Type B pancreatic cell (in vitro differentiated cells): ENCODE results near the gene NPFF. TPM values are rescaled to one million over a fixed set of nuclear protein-coding genes. Genes with fewer than 3 reads are reported as not detected.
A peak's percentile ranks its signal among the peaks of the same experiment; 100 is the strongest.

Experiments
- DNase-seq: peaks from one replicate; pipeline ENCODE4 v3.0.0; 2021; ENCODE audit warnings: mixed read lengths; ENCODE audit not compliant: unreplicated experiment; ENCODE audit errors: extremely low spot score
- H3K27ac Mint-ChIP-seq: 2 replicates; pipeline ENCODE4 v1.8.0; 2021; ENCODE audit warnings: mild to moderate bottlenecking, mixed read lengths
- H3K27me3 Mint-ChIP-seq: 2 replicates; pipeline ENCODE4 v1.8.0; 2021; ENCODE audit warnings: mixed read lengths
- H3K36me3 Mint-ChIP-seq: 2 replicates; pipeline ENCODE4 v1.8.0; 2021; ENCODE audit warnings: mixed read lengths
- H3K4me1 Mint-ChIP-seq: one replicate; pipeline ENCODE4 v1.8.0; 2021; ENCODE audit warnings: mixed read lengths; ENCODE audit not compliant: unreplicated experiment
- H3K4me3 Mint-ChIP-seq: 2 replicates; pipeline ENCODE4 v1.8.0; 2021; ENCODE audit warnings: mild to moderate bottlenecking, mixed read lengths
- H3K9me3 Mint-ChIP-seq: 2 replicates; pipeline ENCODE4 v1.8.0; 2021; ENCODE audit warnings: mixed read lengths
- CTCF ChIP-seq: fragments of 200-600 bp; sonication (generic); conservative IDR thresholded peaks from 2 replicates; pipeline ENCODE4 v1.5.0; 2021; ENCODE audit warnings: antibody characterized with exemption, mild to moderate bottlenecking
- total RNA-seq: library from RNA; stranded (reverse); gene quantifications from 2 replicates; pipeline ENCODE4 v1.2.1, GENCODE V29; 2021; ENCODE audit warnings: low replicate concordance

Gene NPFF
- total RNA-seq, 1 donor from 2014 or later = not detected

GRCh38 chr12:53505555-53506449, 1.5 kb downstream of the NPFF start:
- Mint-ChIP-seq H3K27me3 (no peaks in the 10 kb centered on the region), H3K4me3 (no peak overlapping the region), H3K9me3 (no peaks in the 10 kb centered on the region), H3K27ac (peak overlapping the region; percentile 48), H3K36me3 (no peaks in the 10 kb centered on the region), H3K4me1 (peaks cover 11% of the 10 kb centered on the region)
- TF ChIP-seq CTCF = no peak
- no peak for DNase-seq

- Mint-ChIP-seq H3K27ac (peak overlapping the region; percentile 74), H3K27me3 (no peaks in the 10 kb centered on the region), H3K4me3 (no peak overlapping the region), H3K36me3 (no peaks in the 10 kb centered on the region), H3K4me1 (peaks cover 13% of the 10 kb centered on the region), H3K9me3 (no peaks in the 10 kb centered on the region)
- TF ChIP-seq CTCF = no peak
- DNase-seq = no peak
These were observed 2.2 kb downstream of the NPFF start for GRCh38 chr12:53505086-53505485.

GRCh38 chr12:53504004-53504920, 3.0 kb downstream of the NPFF start:
- Mint-ChIP-seq H3K27me3 (no peaks in the 10 kb centered on the region), H3K4me1 (peaks cover 17% of the 10 kb centered on the region), H3K27ac (peak overlapping the region; percentile 74), H3K9me3 (no peaks in the 10 kb centered on the region), H3K36me3 (no peaks in the 10 kb centered on the region), H3K4me3 (peak overlapping the region; percentile 36)
- DNase-seq = no peak
- TF ChIP-seq CTCF = no peak

- H3K4me1 Mint-ChIP-seq = peaks cover 17% of the 10 kb centered on the region
- no peaks in the 10 kb centered on the region for H3K9me3 Mint-ChIP-seq
- peak overlapping the region; percentile 45 for H3K4me3 Mint-ChIP-seq
- DNase-seq = no peak
- TF ChIP-seq CTCF = no peak
- peak overlapping the region; percentile 51 for H3K27ac Mint-ChIP-seq
- H3K36me3 Mint-ChIP-seq = no peaks in the 10 kb centered on the region
- no peaks in the 10 kb centered on the region for H3K27me3 Mint-ChIP-seq
These were observed 4.1 kb downstream of the NPFF start for GRCh38 chr12:53502983-53503728.

GRCh38 chr12:53502331-53502730, 5.0 kb downstream of the NPFF start:
- Mint-ChIP-seq H3K27ac (peak overlapping the region; percentile 94), H3K4me1 (peaks cover 24% of the 10 kb centered on the region), H3K27me3 (no peaks in the 10 kb centered on the region), H3K4me3 (peak overlapping the region; percentile 87), H3K9me3 (no peaks in the 10 kb centered on the region), H3K36me3 (no peaks in the 10 kb centered on the region)
- TF ChIP-seq CTCF = no peak
- DNase-seq = no peak
